PC-9 (cell line): ENCODE results near the gene MYO10. TPM values are rescaled to one million over a fixed set of nuclear protein-coding genes. Genes with fewer than 3 reads are reported as not detected.

ENCODE experiments used
- BruUV-seq: library from RNA; stranded (reverse); fragments of 400-500 nt; replicated peaks from 2 replicates; lab custom pipeline; 2021; lab: Mats Ljungman, UMichigan
- CTCF ChIA-PET: fragments of 300-600 bp; sonication (Branson Sonifier 250); formaldehyde crosslinking; loops from one replicate; lab custom pipeline; 2022; ENCODE audit warnings: antibody characterized with exemption; lab: Charles Lee
- POLR2A ChIA-PET: fragments of 300-600 bp; sonication (Branson Sonifier 250); formaldehyde crosslinking; loops from one replicate; lab custom pipeline; 2022; ENCODE audit warnings: antibody characterized with exemption; ENCODE audit not compliant: unreplicated experiment; lab: Charles Lee
- DNase-seq, 2 experiments: peaks; one replicate each; pipeline versions ENCODE4 v3.0.0 to v3.0.0-alpha.2; 2015 to 2022; ENCODE audit warnings: mixed read lengths in 1 of 2
- H2AFZ ChIP-seq: fragments of 200-600 bp; sonication (generic); 2 replicates; pipeline ENCODE4 v1.8.1; 2017; ENCODE audit warnings: antibody characterized with exemption
- H3F3A ChIP-seq: fragments of 200-600 bp; sonication (generic); 2 replicates; pipeline ENCODE4 v1.8.1; 2017; ENCODE audit warnings: antibody characterized with exemption, mild to moderate bottlenecking, low read depth; ENCODE audit not compliant: insufficient read depth
- H3K27ac ChIP-seq: fragments of 200-600 bp; sonication (generic); 2 replicates; pipeline ENCODE4 v1.6.1; 2016; ENCODE audit warnings: mixed run types
- H3K27me3 ChIP-seq: fragments of 200-600 bp; sonication (generic); 2 replicates; pipeline ENCODE4 v1.6.1; 2016; ENCODE audit warnings: low read depth, mixed run types; ENCODE audit not compliant: insufficient read depth
- H3K36me3 ChIP-seq: fragments of 200-600 bp; sonication (generic); 2 replicates; pipeline ENCODE4 v1.6.1; 2016; ENCODE audit warnings: low read depth, mixed run types
- H3K4me1 ChIP-seq: fragments of 200-600 bp; sonication (generic); replicated peaks from 2 replicates; pipeline ENCODE4 v1.6.1; 2016; ENCODE audit warnings: mixed run types; ENCODE audit not compliant: insufficient read depth
- H3K4me2 ChIP-seq: fragments of 200-600 bp; sonication (generic); 2 replicates; pipeline ENCODE4 v1.6.1; 2017; ENCODE audit warnings: mixed run types
- H3K4me3 ChIP-seq: fragments of 200-600 bp; sonication (generic); 2 replicates; pipeline ENCODE4 v1.6.1; 2016; ENCODE audit warnings: mixed run types
- H3K79me2 ChIP-seq: fragments of 200-600 bp; sonication (generic); 2 replicates; pipeline ENCODE4 v1.6.1; 2017; ENCODE audit warnings: low read depth, mixed run types
- H3K9me2 ChIP-seq: fragments of 200-600 bp; sonication (generic); 2 replicates; pipeline ENCODE4 v1.8.1; 2017; ENCODE audit warnings: mild to moderate bottlenecking; ENCODE audit not compliant: insufficient read depth
- H3K9me3 ChIP-seq: fragments of 200-600 bp; sonication (generic); 2 replicates; pipeline ENCODE4 v1.8.1; 2016; ENCODE audit warnings: low read depth; ENCODE audit not compliant: insufficient read depth
- H4K20me1 ChIP-seq: fragments of 200-600 bp; sonication (generic); 2 replicates; pipeline ENCODE4 v1.8.1; 2017; ENCODE audit not compliant: insufficient read depth
- EZH2 ChIP-seq: fragments of 200-600 bp; sonication (generic); IDR thresholded peaks from 2 replicates; pipeline ENCODE4 v1.8.0; 2017; ENCODE audit warnings: antibody characterized with exemption, low read depth
- intact Hi-C: fragments of 100-400 bp; cut with micrococcal nuclease; formaldehyde crosslinking; loops from one replicate; pipeline ENCODE4 v1.10.0; 2022; ENCODE audit not compliant: unreplicated experiment
- total RNA-seq: library from RNA; stranded (reverse); gene quantifications from 2 replicates; pipeline ENCODE4 v1.2.3, GENCODE V29; 2021
- TF ChIP-seq, protein P1 (sequence below): fragments of 200-600 bp; sonication (generic); conservative IDR thresholded peaks from 2 replicates; pipeline ENCODE4 v1.6.1; 2017; ENCODE audit warnings: mixed run types, antibody characterized with exemption, mild to moderate bottlenecking, moderate library complexity

Gene MYO10
- total RNA-seq, 1 experiment from 2014 or later: 92.8 TPM

DNA sequence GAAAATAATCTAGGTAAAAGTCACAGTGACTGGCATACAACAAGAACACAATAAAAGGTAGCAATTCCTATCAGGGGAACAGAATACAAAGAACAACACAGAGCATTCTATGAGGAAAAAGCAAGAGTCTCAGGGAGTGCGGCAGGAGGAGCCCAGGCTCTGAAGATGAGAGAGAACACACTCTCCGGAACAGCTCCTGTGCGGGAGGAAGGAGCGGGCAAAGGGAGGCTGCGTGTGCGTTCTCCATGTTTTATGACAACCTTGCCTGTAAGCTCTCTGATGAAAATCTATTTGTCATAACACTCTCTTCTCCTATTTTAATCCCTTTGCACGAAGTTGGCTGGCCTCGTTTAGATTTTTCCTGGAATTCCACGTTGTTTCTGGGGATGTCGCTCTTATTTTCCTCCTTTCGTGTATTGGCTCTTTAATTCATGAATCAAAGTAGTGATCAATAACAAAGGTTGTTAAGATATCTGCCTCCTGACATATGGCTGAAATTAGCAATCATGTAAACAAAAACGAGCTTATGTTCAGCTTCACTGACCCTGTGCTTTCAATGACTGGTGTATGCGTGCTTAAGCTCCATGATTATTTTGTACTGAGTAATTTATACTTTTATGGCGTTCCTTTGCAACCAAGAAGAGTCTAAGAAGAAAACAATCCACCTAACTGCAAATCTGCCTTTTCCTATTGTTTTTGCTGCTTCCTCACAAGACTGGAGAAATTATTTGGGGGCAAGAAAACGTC, 109.5 kb downstream of the MYO10 start:
- Histone ChIP-seq H3K4me2 (no peak overlapping the region), H3K36me3 (no peaks in the 10 kb centered on the region), H2AFZ (no peak overlapping the region), H3F3A (0 out of 2 replicates have a peak, but pooled peaks cover 8% of the 10 kb centered on the region), H3K27ac (no peak overlapping the region), H3K79me2 (0 out of 2 replicates have a peak, but pooled peaks cover 4% of the 10 kb centered on the region), H3K4me3 (no peak overlapping the region), H4K20me1 (no peaks in the 10 kb centered on the region), H3K27me3 (no peaks in the 10 kb centered on the region), H3K9me3 (no peaks in the 10 kb centered on the region), H3K4me1 (no peaks in the 10 kb centered on the region), H3K9me2 (no peaks in the 10 kb centered on the region)
- intact Hi-C loops: no loop called here
- CTCF ChIA-PET: no interaction called here
- no TSS peak for BruUV-seq
- TF ChIP-seq, protein P1, sequence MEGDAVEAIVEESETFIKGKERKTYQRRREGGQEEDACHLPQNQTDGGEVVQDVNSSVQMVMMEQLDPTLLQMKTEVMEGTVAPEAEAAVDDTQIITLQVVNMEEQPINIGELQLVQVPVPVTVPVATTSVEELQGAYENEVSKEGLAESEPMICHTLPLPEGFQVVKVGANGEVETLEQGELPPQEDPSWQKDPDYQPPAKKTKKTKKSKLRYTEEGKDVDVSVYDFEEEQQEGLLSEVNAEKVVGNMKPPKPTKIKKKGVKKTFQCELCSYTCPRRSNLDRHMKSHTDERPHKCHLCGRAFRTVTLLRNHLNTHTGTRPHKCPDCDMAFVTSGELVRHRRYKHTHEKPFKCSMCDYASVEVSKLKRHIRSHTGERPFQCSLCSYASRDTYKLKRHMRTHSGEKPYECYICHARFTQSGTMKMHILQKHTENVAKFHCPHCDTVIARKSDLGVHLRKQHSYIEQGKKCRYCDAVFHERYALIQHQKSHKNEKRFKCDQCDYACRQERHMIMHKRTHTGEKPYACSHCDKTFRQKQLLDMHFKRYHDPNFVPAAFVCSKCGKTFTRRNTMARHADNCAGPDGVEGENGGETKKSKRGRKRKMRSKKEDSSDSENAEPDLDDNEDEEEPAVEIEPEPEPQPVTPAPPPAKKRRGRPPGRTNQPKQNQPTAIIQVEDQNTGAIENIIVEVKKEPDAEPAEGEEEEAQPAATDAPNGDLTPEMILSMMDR: no peak
- no peak for TF ChIP-seq EZH2
- no peak for DNase-seq
- POLR2A ChIA-PET: no interaction called here

DNA sequence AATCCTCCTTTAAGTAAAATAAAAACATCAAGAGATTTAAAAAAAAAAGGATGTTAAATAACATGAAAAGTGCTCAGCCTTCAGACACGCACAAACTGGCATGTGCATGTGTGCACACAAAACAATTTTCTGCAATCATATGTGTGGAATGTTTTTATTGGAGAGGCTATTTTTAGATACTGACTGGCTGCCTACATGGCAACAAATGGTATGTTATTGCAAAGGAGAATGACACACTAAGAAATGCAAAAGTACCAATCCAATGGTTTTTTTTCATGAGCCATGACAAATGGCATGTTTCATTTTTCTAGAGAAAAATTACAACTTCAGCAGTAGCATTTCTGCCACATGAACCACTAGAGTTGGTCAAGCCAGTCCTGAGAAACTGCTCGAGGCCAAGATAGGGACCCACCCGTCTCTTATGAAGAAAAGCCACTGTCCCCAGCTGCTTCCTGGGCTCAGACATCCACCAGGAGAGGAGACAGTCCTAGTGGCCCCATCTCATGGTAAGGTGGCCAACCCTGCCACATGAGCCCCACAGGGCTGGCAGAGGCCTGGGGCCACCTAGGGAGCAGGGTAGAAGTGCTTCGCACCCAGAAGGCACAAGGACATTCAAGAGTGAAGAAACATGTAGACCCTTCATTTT, 116.4 kb downstream of the MYO10 start:
- no TSS peak for BruUV-seq
- no peaks in the 10 kb centered on the region for H4K20me1 ChIP-seq
- CTCF ChIA-PET: no interaction called here
- H3F3A ChIP-seq: peaks cover 20% of the 10 kb centered on the region
- H3K9me3 ChIP-seq: no peaks in the 10 kb centered on the region
- peaks cover 4% of the 10 kb centered on the region; the same call in 1 of the 2 replicates for H3K79me2 ChIP-seq
- peaks cover 15% of the 10 kb centered on the region for H3K4me1 ChIP-seq
- TF ChIP-seq, protein P1: no peak
- no peak for TF ChIP-seq EZH2
- no peak for DNase-seq
- no peaks in the 10 kb centered on the region for H3K27me3 ChIP-seq
- H3K9me2 ChIP-seq: no peaks in the 10 kb centered on the region
- POLR2A ChIA-PET: no interaction called here
- H3K27ac ChIP-seq: no peak overlapping the region
- H3K4me3 ChIP-seq: no peak overlapping the region
- no peaks in the 10 kb centered on the region for H3K36me3 ChIP-seq
- no peak overlapping the region for H2AFZ ChIP-seq
- intact Hi-C loops: no loop called here
- no peak overlapping the region for H3K4me2 ChIP-seq

DNA sequence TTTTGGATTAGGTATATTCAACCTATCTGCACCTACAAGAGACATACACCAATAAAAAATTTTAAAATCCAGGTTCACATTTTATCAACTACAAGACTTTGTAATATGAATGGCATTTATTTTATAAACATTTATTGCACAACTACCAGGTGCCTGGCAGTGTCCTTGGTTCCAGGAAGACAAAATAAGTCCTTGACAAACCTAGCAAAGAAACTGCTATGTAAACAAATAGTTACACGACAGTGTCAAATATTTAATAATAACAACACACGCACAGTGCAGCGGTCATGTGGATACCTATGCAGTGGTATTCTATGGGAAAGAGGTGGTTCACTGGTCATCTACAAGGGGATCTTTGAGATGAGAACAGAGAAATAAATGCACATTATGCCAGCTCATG, 120.7 kb downstream of the MYO10 start:
- BruUV-seq: no TSS peak
- TF ChIP-seq, protein P1: no peak
- TF ChIP-seq EZH2: no peak
- H3K4me2 ChIP-seq: peak overlapping the region; percentile 55
- peaks cover 17% of the 10 kb centered on the region for H3K79me2 ChIP-seq
- no peaks in the 10 kb centered on the region for H4K20me1 ChIP-seq
- intact Hi-C loops: loop anchor here (1.0 kb wide), 1 partner anchor 74 kb away; no protein-coding TSS in a partner anchor
- no peaks in the 10 kb centered on the region for H3K9me3 ChIP-seq
- H3K4me1 ChIP-seq: peaks cover 26% of the 10 kb centered on the region
- no peaks in the 10 kb centered on the region for H3K27me3 ChIP-seq
- H2AFZ ChIP-seq: no peak overlapping the region
- POLR2A ChIA-PET: interaction anchor here (0.6 to 0.7 kb wide), 2 partner anchors 10 to 355 kb away, joined by 3 to 7 read pairs; no protein-coding TSS in a partner anchor
- H3K9me2 ChIP-seq: no peaks in the 10 kb centered on the region
- H3K27ac ChIP-seq: peak overlapping the region; percentile 54
- H3K36me3 ChIP-seq: no peaks in the 10 kb centered on the region
- DNase-seq: peak; percentile 56 to 94
- H3K4me3 ChIP-seq: no peak overlapping the region
- CTCF ChIA-PET: no interaction called here
- peaks cover 12% of the 10 kb centered on the region for H3F3A ChIP-seq
